Upper lobe of right lung (tissue), 1 donor: Measurements from ENCODE around the gene AFDN. TPM values are rescaled to one million over a fixed set of nuclear protein-coding genes. Genes with fewer than 3 reads are reported as not detected.

Experiments used
- ATAC-seq: fragments of 200-7000 bp; cut with Tn5 transposase; one replicate; pipeline ENCODE4 v1.9.1; 2020; ENCODE audit warnings: mild to moderate bottlenecking, moderate library complexity
- DNase-seq: peaks from one replicate; pipeline ENCODE4 v3.0.0-alpha.2; 2020
- H3K27ac ChIP-seq: fragments of 200-600 bp; one replicate; pipeline ENCODE4 v1.8.0; 2022
- H3K27me3 ChIP-seq: fragments of 200-600 bp; one replicate; pipeline ENCODE4 v1.8.0; 2022; ENCODE audit warnings: mild to moderate bottlenecking
- H3K36me3 ChIP-seq: fragments of 200-600 bp; one replicate; pipeline ENCODE4 v1.8.0; 2022
- H3K4me1 ChIP-seq: fragments of 200-600 bp; one replicate; pipeline ENCODE4 v1.8.0; 2022
- H3K4me3 ChIP-seq: fragments of 200-600 bp; one replicate; pipeline ENCODE4 v1.8.0; 2022; ENCODE audit warnings: mild to moderate bottlenecking
- H3K9me3 ChIP-seq: fragments of 200-600 bp; one replicate; pipeline ENCODE4 v1.8.0; 2022
- intact Hi-C: fragments of 100-400 bp; cut with DNase I; formaldehyde crosslinking; loops from one replicate; pipeline ENCODE4 v1.11.0; 2022
- total RNA-seq: library from RNA; stranded (reverse); fragmentation: NEBNext Ultra II Directional; extraction: Animal tissue kit (Norgen Biotek cat#: 25700); gene quantifications from one replicate; pipeline ENCODE4 v1.2.1, GENCODE V29; 2021
- TF ChIP-seq, protein P1 (sequence below): fragments of 200-600 bp; IDR thresholded peaks from one replicate; pipeline ENCODE4 v1.8.0; 2022; ENCODE audit warnings: antibody characterized with exemption
- donor health status: DM: no; HTN: yes; CAD: no; lungs with severe emphysema.

AFDN gene
- total RNA-seq, 1 donor from 2014 or later: 179 TPM

DNA sequence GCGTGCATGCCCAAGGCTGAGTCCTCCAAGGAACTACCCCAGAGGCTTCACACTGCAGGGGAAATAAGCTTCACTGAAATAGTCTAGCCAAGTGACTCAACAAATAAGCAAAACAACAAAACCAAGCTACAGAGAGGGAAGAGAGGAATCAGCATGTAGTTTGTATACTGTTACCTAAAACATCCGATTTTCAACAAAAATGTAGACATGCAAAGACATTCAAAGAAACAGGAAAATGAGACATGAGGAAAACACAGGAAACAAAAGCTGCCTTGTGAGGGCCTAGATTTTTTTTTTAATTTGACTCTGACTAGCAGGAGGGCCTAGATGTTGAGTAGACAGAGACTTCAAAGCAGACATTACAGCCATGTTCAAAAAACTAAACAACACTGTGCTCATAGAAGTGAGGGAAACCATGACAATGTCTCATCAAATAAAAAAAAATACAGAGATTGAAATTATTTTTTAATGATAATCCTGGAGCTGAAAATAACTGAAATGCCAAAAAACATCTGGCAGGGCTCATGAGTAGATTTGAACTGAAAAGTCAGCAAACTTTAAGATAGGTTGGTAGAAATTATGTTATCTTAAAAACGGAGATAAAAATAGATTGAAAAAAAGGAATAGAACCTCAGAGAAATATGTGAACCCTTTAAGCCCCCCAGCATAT lies 154.3 kb downstream of the AFDN start:
- Histone ChIP-seq H3K27me3 (no peaks in the 10 kb centered on the region), H3K4me3 (no peak overlapping the region), H3K27ac (no peak overlapping the region), H3K4me1 (no peaks in the 10 kb centered on the region), H3K9me3 (no peaks in the 10 kb centered on the region), H3K36me3 (no peaks in the 10 kb centered on the region)
- TF ChIP-seq, protein P1, sequence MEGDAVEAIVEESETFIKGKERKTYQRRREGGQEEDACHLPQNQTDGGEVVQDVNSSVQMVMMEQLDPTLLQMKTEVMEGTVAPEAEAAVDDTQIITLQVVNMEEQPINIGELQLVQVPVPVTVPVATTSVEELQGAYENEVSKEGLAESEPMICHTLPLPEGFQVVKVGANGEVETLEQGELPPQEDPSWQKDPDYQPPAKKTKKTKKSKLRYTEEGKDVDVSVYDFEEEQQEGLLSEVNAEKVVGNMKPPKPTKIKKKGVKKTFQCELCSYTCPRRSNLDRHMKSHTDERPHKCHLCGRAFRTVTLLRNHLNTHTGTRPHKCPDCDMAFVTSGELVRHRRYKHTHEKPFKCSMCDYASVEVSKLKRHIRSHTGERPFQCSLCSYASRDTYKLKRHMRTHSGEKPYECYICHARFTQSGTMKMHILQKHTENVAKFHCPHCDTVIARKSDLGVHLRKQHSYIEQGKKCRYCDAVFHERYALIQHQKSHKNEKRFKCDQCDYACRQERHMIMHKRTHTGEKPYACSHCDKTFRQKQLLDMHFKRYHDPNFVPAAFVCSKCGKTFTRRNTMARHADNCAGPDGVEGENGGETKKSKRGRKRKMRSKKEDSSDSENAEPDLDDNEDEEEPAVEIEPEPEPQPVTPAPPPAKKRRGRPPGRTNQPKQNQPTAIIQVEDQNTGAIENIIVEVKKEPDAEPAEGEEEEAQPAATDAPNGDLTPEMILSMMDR: no peak
- DNase-seq (no peak), ATAC-seq (no peak)
- intact Hi-C loops: no loop called here

DNA sequence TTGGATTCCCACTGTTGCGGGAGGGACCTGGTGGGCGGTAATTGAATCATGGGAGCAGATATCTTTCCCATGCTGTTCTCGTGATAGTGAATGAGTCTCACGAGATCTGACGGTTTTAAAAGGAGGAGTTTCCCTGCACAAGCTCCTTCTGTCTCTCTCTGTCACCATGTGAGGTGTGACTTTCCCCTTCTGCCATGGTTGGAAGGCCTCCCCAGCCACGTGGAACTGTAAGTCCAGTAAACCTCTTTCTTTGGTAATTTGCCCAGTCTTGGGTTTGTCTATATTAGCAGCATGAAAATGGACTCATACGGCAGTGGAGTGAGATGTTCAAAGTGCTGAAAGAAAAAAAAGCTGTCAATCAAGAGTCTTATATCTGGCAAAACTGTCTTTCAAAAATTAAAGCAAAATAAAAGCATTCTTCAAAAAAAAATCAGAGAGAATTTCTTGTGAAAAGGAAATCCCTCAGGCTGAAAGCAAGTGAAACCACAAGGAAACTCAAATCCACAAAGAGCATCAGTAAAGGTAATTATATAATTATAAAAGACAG lies 155.3 kb downstream of the AFDN start:
- H3K4me3 ChIP-seq: no peak overlapping the region
- H3K4me1 ChIP-seq: no peaks in the 10 kb centered on the region
- H3K27me3 ChIP-seq: no peaks in the 10 kb centered on the region
- no peaks in the 10 kb centered on the region for H3K36me3 ChIP-seq
- TF ChIP-seq, protein P1: no peak
- no peak overlapping the region for H3K27ac ChIP-seq
- no peaks in the 10 kb centered on the region for H3K9me3 ChIP-seq
- intact Hi-C loops: no loop called here
- DNase-seq (no peak), ATAC-seq (no peak)

DNA sequence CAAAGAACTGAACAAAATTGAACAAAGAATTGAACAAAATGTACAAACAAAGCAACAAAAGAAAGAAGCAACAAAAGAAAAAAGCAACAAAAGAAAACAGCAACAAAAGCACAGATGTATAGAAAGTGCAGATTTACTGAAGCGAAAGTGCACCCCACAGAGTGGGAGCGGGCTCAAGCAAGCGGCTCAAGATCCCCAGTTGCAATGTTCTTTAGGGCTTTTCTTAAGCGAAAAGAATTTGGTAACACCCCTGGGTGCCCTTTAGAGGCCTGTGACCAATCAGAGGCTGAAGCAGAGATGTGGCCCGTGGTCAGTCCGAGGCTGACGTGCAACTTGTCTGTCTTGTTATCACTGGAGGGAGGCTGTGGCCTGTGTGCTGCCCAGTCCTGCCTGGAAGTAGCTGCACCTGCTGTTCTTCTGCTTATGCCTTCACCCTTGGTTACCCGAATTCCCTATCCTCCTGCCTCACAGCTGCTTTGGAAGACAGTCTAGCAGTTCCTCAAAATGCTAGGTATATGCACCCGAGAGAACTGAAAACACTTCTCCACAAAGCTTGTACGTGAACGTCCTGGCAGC lies 157.5 kb downstream of the AFDN start:
- Histone ChIP-seq H3K36me3 (no peaks in the 10 kb centered on the region), H3K27ac (no peak overlapping the region), H3K4me3 (no peak overlapping the region), H3K27me3 (no peaks in the 10 kb centered on the region), H3K9me3 (no peaks in the 10 kb centered on the region), H3K4me1 (no peaks in the 10 kb centered on the region)
- intact Hi-C loops: no loop called here
- TF ChIP-seq, protein P1: no peak
- DNase-seq (no peak), ATAC-seq (no peak)

DNA sequence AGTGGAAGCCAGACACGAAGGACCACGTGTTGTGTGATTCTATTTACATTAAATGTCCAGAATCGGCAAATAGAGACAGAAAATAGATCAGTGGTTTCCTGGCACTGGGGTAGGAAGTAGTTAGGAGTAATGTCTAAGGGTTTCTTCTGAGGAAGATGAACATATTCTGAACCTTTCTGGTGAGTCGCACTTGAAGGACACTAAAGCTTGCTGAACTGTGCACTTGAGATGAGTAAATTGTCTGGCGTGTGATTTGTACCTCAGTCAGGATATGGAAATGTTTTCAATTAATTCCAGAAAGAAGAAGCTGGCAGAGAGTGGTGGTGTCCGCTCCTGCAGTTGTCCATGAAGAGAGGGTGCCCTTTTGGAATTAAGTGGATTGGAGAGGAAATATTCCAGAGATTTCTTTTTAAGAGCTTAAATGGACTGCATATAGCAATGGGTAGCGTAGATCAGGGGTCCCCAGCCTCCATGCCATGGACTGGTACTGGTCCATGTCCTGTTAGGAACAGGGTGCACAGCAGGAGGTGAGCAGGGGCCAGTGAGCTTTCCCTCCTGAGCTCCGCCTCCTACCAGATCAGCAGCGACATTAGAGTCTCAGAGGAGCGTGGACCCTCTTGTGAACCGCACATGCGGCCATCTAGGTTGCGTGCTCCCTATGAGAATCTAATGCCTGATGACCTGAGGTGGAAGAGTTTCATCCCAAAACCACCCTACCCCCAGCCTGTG lies 158.3 kb downstream of the AFDN start:
- Histone ChIP-seq H3K9me3 (no peaks in the 10 kb centered on the region), H3K4me3 (no peak overlapping the region), H3K4me1 (no peaks in the 10 kb centered on the region), H3K27me3 (no peaks in the 10 kb centered on the region), H3K36me3 (no peaks in the 10 kb centered on the region), H3K27ac (no peak overlapping the region)
- TF ChIP-seq, protein P1: no peak
- DNase-seq (no peak), ATAC-seq (no peak)
- intact Hi-C loops: no loop called here

DNA sequence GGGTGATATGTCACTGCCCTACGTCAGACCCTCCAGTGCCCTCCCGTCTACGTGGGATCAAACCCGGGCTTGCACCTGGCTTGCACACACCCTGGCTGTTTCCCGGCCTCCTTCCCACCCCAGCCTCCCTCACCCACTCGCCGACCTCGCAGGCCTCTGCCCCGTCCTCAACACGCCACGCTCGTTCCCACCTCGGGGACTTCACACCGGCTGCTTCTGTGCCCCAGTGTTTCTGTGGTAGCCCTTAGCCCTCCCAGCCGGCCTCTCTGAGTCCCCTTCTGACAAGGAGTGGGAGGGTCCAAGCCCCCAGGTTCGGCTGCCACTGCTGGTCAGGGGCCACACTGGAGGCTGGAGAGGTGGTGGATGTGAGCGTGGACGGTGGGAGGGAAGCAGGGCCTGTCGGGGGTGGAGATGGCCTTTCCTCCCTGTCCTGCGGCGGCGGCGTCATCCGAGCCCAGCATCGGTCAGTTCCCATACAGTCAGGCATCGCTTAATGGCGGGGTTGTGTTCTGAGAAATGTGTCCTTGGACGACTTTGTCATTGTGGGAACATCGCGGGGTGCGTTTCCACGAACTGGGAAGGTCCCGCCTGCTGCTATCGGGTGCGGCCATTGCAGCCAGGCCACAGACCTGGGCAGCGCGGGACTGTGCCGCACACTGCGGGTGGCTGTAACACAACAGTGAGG lies 159.3 kb downstream of the AFDN start:
- Histone ChIP-seq H3K36me3 (no peaks in the 10 kb centered on the region), H3K4me1 (no peaks in the 10 kb centered on the region), H3K4me3 (no peak overlapping the region), H3K27me3 (no peaks in the 10 kb centered on the region), H3K27ac (no peak overlapping the region), H3K9me3 (no peaks in the 10 kb centered on the region)
- DNase-seq: peak; percentile 59
- ATAC-seq: no peak
- intact Hi-C loops: no loop called here
- TF ChIP-seq, protein P1: no peak
